Stimulated activated CD4-positive, alpha-beta T cell treated with anti-CD3 and anti-CD28 coated beads, TNF-alpha, amount 100 ng/mL, for 24 hours (primary cell): ENCODE results near the gene AMPD3.

Experiments
- DNase-seq, 3 experiments: peaks; one replicate each; pipeline ENCODE4 v3.0.0-alpha.2; 2020; ENCODE audit warnings: low read depth in 3 of 3

Gene AMPD3

GRCh38 chr11:10460611-10461275, 5.7 kb downstream of the AMPD3 start:
- no peak for DNase-seq

GRCh38 chr11:10461276-10461790, 6.3 kb downstream of the AMPD3 start:
- no peak for DNase-seq

DNA sequence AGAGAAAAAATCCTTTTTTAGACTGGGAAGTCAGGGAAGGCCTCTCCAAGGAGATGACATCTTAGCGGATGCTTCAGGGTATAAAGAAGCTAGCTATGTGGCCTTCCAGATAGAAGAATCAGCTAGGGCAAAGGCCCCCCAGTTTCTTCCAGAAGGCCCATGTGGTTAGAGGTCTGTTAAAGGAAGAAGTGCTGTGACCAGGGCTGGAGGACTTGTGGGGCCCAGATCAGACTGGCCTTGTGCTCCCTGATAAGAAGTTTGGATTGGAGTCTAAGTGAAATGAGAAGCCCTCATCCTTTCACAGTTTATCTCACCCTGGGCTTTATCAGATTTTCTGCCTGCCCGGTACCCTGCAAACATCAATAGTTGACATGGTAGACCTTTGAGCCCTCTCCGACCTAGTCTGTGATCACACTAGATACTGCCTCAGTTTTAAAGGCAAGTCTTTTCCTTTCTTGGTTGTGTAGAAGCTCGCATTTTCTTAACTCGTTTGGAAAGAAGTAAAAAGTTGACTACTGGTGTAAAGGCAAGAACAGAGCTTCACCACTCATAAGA, 7.8 kb downstream of the AMPD3 start:
- no peak for DNase-seq

DNA sequence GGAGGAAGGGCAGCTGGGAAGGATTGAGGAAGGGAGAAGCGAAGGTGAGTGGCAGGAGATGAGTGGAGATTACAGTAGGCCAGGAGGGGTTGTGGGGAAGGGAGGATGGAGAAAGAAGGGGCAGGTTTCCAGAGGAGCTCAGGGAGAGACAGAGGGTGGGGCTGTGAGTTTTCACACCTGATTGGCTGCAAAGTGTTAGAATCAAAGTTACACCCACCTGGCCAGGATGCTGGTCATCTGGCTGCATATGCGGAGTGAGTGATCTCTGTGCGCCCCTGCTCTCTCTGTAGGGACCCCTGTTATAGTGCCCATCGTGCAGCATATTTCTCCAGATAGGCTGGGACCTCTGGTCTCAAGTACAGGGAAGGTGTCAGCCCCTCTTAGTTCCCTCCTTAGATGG, 18.3 kb downstream of the AMPD3 start:
- no peak for DNase-seq

- DNase-seq: no peak
These were observed 19.5 kb downstream of the AMPD3 start for GRCh38 chr11:10474551-10474950.

GRCh38 chr11:10476342-10476741, 21.3 kb downstream of the AMPD3 start:
- DNase-seq: no peak

GRCh38 chr11:10476927-10477689, 22.0 kb downstream of the AMPD3 start:
- no peak for DNase-seq

DNA sequence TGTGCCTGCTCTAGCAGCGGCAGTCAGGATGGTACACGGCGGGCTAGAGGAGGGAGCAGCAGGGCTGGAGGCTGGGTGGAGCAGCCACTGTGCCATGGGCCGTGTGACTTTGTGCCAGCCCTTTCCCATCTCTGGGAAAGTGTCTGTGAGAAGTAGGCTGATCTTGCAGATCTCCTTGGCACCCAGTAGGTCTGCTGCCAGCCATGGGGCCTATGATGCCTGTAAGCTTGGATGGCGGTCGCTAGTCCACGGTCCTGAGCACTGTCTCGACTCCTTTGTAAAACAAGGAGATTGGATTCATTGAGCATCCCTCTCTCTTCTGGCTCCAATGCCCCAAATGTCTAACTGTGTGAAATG, 22.6 kb downstream of the AMPD3 start:
- no peak for DNase-seq

DNA sequence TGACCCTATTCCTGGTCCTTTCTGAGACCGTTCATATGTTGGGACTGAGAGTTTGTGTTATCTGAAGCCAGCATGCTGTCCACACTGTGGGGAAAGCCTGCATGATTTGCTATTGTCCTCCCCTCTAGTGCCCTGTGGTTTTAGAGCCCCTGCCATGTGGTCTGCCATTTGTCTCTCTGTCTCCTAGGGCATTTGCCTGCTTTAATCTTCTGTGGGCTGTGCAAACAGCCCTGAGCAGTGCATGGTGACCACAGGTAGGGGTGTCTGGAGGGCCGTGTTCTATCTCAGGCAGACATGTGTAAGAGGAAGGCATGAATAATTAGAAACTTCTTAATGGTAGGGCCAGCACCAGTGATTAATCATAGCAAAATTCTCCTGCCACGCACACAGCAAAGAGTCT, 23.0 kb downstream of the AMPD3 start:
- no peak for DNase-seq

DNA sequence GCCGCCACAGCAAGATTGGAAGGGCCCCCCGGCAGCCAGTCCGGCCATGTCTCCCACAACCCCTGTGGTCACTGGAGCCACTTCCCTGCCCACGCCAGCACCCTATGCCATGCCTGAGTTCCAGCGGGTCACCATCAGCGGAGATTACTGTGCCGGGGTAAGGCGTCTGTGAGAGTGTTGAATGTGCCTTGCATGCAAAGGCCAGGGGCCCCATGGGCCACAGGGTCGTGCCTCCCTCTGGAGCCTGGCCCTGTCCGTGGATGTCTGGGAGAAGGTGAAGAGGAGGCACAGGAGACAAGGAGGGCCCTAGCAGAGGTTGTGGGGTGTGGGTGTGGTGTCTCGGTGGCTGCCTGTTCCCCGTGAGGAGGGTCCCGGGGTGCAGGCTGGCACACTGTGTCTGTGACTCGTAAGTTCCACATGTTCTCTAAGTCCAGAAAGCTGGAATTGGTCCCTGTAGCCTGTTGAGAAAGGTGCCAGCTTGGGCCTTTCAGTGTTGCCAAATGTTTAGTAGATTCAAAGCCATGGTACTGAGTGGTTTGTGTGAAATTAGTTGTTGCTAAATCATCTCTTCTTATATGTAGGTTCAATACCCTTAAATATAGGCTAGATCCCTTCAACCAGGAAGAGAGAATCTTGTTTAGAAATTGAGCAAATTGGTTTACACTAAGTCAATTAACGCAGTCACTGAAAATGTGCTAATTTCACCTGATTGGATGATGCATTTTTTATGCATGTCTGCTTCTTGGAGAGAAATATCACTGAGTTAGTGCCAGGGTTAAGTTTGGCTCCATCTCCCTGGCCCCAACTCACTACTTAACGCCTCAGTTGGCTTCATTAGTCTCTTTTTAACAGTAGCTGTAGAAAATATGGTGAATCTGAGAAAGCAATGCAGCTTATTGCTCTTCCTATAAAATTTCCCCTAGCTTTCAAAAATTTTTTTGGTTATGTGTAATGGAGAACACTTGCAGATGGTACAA, 23.8 kb downstream of the AMPD3 start:
- no peak for DNase-seq

- DNase-seq: no peak
These were observed 25.0 kb downstream of the AMPD3 start for GRCh38 chr11:10480026-10480425.

DNA sequence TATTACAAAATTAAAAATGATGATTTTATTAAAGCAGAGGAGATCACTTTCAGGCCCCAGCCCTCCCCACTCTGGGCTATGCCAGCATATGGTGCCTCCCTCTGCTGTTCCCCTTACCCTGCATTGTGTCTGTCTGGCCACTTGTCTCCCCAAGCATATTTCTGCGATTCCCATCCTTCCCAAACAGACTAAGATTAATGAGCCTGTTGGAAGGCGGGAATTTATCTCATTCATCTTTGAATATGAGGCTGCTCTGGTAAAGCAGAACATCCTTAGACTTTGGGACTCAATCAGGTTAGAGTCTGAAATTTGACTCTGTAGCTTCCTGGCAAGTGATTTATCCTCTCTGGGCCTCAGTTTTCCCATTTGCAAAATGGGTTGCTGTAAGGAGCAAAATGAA, 25.7 kb downstream of the AMPD3 start:
- DNase-seq: no peak

GRCh38 chr11:10481560-10482349, 26.7 kb downstream of the AMPD3 start:
- no peak for DNase-seq

- DNase-seq: no peak
These were observed 28.1 kb downstream of the AMPD3 start for GRCh38 chr11:10483174-10483573.

GRCh38 chr11:10483584-10483983, 28.5 kb downstream of the AMPD3 start:
- DNase-seq: no peak

DNA sequence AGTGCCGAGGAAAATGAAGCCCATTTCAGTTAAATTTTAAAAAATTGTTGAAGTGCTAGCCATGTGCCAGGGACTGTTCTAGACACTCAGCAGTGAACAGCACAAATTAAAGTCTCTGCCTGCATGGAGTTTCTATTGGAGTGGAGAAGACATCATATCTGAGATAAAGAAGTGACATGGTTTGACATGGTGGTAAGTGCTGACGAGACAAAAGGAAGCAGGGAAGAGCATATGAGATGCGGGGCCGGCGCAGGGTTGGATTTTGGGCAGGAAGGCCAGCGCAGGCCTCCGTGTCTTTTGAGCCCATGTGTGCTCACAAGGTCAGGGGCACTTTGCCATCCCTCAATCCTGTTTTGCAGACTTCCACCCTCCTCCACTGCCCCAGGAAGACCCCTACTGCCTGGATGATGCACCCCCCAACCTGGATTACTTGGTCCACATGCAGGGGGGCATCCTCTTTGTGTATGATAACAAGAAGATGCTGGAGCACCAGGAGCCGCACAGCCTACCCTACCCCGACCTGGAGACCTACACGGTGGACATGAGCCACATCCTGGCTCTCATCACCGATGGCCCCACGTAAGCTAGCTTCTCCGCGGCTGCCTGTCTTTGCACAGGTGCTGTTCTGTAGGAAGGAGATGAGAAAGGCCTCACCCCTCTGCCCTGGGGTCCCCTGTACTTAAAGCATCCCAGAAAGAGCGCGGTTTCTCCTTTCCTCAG, 29.6 kb downstream of the AMPD3 start:
- DNase-seq: no peak

DNA sequence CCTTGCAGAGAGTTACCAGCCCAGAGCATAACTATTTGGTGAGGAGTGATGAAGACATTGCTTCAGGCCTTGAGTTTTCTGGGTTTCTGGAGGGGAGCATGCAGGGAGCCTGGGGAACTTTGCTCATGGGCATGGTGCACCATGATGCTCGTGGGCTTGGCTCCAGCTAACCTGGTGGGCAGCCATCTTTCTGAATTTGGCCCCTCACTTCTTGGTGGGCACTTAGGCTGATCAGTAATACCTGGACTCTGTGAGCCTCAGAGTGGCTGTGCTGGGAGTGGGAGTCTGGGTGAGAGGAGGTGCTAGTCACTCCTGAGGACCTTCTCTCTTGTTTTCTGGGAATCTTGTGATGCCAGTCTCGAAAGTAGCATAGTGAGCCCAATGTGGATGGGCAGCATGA, 30.6 kb downstream of the AMPD3 start:
- DNase-seq: no peak

DNA sequence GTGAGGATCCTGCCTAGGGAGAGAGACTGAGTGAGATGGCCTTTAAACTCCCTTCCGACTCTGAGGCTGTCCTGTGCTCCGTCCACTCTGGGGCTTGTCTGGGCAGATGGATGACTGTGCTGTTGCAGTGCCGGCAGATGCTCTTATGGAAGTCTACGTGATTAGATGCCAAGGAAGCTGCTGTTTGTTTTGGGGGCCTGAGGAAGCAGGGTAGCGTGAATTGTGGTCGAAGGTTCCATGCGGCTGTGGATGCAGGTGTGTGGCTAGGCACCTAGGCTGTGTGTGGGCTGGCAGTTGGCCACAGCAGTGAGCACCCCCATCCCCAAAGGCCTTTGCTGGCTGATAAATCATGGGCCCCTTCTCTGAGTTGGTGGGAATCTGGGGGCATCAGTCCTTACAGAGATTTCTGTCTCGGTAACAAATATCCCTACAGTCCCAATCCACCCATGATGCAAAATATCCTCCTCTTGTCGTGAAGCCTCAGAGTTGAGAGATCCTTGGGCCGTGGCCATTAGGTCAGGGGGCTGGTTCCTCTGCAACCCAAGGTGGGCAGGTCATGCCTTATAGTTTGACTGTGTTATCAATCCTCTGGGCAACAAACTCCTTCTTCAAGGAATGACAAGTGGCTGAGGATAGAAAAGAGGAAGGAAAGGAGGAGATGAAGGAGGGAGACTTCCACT, 31.2 kb downstream of the AMPD3 start:
- DNase-seq: no peak

DNA sequence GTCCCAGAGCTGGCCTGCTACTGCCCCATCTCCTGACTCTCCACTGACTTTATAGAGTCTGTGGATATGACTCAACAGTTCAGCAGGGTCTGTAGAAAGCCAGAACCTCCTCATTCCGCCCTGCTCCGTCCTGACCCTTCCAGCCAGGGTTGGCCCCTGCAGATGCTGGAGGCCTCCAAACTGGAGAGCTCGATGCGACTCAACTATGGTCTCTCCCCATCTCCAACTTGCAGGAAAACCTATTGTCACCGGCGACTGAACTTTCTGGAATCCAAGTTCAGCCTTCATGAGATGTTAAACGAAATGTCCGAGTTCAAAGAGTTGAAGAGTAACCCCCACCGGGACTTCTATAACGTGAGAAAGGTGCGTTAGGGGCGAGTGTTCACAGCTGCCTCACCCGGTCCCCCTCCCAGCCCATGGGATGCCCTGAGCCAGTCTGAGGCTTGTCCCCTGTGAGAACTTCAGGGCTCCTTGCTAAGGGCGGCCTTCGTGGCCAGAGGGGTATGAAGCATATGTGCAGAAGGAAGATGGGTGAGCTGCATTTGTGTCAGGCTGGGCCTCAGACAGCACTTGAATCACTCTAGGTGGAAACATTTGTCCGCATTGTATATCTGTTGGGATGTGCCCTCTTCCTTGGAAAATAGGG, 32.1 kb downstream of the AMPD3 start:
- DNase-seq: no peak
